ENCODE data around the gene GDPD4.

GRCh38 chr11:77209663-77210062 is 91.8 kb downstream of the GDPD4 start:
- TF ChIP-seq EZH2phosphoT487 (IDR thresholded peaks at IDR 0.05; ENCODE audit: borderline replicate concordance, low read length) (no peak), EZH2 (IDR thresholded peaks at IDR 0.05; ENCODE audit: low read length, unreplicated experiment) (no peak)
- TF ChIP-seq, protein P1, sequence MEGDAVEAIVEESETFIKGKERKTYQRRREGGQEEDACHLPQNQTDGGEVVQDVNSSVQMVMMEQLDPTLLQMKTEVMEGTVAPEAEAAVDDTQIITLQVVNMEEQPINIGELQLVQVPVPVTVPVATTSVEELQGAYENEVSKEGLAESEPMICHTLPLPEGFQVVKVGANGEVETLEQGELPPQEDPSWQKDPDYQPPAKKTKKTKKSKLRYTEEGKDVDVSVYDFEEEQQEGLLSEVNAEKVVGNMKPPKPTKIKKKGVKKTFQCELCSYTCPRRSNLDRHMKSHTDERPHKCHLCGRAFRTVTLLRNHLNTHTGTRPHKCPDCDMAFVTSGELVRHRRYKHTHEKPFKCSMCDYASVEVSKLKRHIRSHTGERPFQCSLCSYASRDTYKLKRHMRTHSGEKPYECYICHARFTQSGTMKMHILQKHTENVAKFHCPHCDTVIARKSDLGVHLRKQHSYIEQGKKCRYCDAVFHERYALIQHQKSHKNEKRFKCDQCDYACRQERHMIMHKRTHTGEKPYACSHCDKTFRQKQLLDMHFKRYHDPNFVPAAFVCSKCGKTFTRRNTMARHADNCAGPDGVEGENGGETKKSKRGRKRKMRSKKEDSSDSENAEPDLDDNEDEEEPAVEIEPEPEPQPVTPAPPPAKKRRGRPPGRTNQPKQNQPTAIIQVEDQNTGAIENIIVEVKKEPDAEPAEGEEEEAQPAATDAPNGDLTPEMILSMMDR (conservative IDR thresholded peaks at IDR 0.05; ENCODE audit: low read depth, low read length): no peak

All from PC-3 (cell line).